Measurements from ENCODE around the gene C14orf180. TPM values are rescaled to one million over a fixed set of nuclear protein-coding genes. Genes with fewer than 3 reads are reported as not detected.

Gene C14orf180
- total RNA-seq, 4 donors from 2014 or later = 6.0 to 333 (median 18.2) TPM

GRCh38 chr14:104564744-104565679 lies 14.6 kb upstream of the C14orf180 start:
- TF ChIP-seq CTCF (IDR thresholded peaks at IDR 0.05; ENCODE audit: low read depth) = no peak

DNA sequence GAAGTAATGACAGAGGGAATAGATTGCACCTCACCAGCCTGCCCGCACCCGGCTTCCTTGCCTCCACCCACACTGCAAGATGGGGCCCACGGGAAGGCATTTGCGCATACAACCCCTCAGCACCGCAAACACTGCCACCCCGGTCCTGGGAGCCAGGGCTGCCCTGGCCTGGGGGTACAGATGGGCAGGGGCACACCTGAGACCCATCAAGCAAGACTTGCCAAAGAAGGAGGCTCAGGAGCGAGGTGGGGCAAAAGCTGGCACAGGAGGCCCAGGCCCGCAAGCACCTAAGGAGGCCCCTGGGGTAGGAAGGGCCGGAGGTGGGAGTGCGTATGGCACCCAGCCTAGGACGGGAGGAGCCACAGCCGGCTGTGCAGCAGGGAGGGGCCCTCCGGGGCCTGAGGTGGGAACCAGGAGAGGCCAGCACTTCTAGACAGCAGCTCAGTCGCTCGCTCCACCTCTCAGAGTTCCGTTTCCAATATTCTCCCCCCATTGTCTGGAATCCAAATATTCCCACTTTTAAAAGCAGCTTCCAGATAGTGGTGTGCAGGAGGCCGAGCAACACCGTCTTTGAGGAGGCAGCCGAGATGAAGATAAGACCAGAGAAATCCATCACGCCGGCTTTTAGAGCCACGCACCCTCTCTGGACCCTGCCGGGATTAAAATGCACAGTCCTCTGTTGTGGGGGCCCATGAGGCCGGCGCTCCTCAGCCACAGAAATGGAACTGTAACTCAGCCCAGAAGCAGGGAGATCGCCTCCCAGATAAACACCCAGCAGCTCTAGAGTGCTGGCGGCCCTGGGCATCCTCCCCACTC lies 12.2 kb upstream of the C14orf180 start:
- no peak for TF ChIP-seq CTCF (IDR thresholded peaks at IDR 0.05; ENCODE audit: low read depth)

- TF ChIP-seq CTCF (IDR thresholded peaks at IDR 0.05; ENCODE audit: low read depth) = no peak
Observed at GRCh38 chr14:104567957-104568225, 11.7 kb upstream of the C14orf180 start.

DNA sequence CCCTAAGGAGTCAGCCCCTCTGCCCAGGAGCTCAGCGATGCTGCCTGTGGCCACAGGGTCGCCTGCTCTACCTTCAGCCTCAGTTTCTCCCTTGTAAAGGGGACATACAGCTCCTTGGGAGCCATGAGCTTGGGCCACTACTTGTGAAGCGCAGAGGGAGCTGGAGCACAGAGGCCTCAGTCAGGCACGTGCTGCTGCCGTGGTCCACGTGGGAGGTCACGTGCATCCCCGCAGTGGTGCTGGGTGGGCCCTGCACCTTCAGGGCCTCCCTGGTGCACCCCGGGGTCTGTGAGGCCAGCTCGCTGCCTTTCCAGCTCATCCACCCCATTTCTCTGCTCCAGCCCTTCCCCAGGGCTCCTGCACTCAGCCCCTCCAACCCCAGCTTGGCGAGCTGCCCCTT lies 10.9 kb upstream of the C14orf180 start:
- no peak for TF ChIP-seq CTCF (IDR thresholded peaks at IDR 0.05; ENCODE audit: low read depth)

GRCh38 chr14:104569435-104569834 lies 10.1 kb upstream of the C14orf180 start:
- TF ChIP-seq CTCF (IDR thresholded peaks at IDR 0.05; ENCODE audit: low read depth) = no peak

- no peak for TF ChIP-seq CTCF (IDR thresholded peaks at IDR 0.05; ENCODE audit: low read depth)
Observed at GRCh38 chr14:104571246-104571645, 8.3 kb upstream of the C14orf180 start.

DNA sequence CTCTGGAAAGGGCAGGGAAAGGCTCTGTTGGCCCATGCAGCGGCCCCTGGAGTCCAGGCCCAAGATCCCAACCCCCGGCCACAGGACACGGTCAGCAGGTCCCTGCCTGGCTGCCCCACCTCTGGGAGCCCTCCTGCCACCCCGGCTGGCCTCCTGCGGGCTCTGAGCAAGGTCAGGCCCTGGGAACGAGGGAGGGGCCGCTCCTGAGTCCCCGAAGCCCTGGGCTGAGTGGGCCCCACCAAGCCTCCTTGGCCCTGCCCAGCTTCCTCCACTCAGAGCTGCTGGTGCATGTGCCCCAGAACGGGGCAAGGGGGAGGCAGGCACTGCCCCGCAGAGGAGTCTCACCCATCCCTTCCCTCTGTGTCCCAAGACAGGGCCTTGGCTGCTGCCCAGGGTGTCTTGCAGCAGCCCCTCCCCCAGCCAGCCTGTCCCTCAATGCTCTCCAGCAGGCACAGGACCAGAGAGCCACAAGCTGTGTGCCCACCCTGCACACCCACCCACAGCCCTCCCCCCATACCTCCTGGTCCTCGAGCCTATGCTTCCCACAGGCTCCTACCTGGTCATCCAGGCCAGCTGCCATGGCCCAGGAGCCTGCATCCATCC lies 7.4 kb upstream of the C14orf180 start:
- no peak for TF ChIP-seq CTCF (IDR thresholded peaks at IDR 0.05; ENCODE audit: low read depth)
